22Rv1 (cell line): ENCODE measurements around the gene ACOT7.

Experiments used
- CTCF ChIP-seq: fragments of 450-650 bp; IDR thresholded peaks from 2 replicates; pipeline ENCODE4 v1.5.1; 2017; ENCODE audit warnings: mild to moderate bottlenecking
- ZFX ChIP-seq: fragments of 450-650 bp; IDR thresholded peaks from 2 replicates; pipeline ENCODE4 v1.6.1; 2017; ENCODE audit warnings: antibody characterized with exemption, borderline replicate concordance

DNA sequence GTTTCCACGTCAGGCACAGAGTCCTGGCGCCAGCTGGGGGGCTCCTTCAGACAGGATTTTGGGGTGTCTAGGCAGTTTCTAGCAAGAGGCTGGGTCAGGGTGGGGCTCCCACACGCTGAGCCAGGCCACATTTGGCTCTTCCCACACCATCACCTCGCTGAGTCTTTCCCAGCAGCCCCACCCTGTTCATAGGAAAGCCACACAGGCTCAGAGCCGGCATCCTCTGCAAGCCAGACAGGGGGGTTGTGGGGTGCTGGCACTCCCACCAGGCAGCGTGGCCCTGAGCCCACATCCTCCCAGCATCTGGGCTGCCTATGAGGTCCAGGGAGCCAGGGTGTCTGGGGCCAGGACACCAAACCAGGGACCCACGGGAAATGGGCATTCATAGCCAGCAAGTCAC, 129.9 kb downstream of the ACOT7 start:
- TF ChIP-seq CTCF (no peak), ZFX (no peak)
